HEK293 (cell line): ENCODE data around the gene ENTREP1.

Experiments used
- CTCF ChIA-PET: fragments of 350-600 bp; formaldehyde crosslinking; extraction: SDS; loops from one replicate; lab custom pipeline; 2021; ENCODE audit warnings: antibody characterized with exemption; lab: Yijun Ruan, JAX
- POLR2A ChIA-PET: fragments of 300-600 bp; formaldehyde crosslinking; extraction: SDS; loops from one replicate; lab custom pipeline; 2020; ENCODE audit warnings: antibody characterized with exemption, inconsistent platforms; lab: Yijun Ruan, JAX
- H3K27ac ChIP-seq: fragments of 200-500 bp; sonication (Bioruptor generic); 2 replicates; pipeline ENCODE4 v1.5.1; 2014; ENCODE audit warnings: low read depth, low read length, control low read depth, inconsistent platforms; ENCODE audit errors: extremely low read depth
- H3K36me3 ChIP-seq, 2 experiments: fragments of 200-500 bp in 1 of 2; sonication (Bioruptor generic) in 1 of 2; 1 replicate in 1 of 2; 2 replicates in 1 of 2; pipeline ENCODE4 v1.5.1; 2014 to 2017; ENCODE audit warnings: inconsistent platforms in 2 of 2, low read length in 2 of 2; ENCODE audit not compliant: control insufficient read depth in 2 of 2, insufficient read depth in 1 of 2
- H3K4me1 ChIP-seq: fragments of 200-500 bp; sonication (Bioruptor generic); 2 replicates; pipeline ENCODE4 v1.5.1; 2014; ENCODE audit warnings: mild to moderate bottlenecking, low read length, inconsistent platforms; ENCODE audit not compliant: control insufficient read depth, insufficient read depth
- H3K4me3 ChIP-seq: 2 replicates; pipeline ENCODE4 v1.5.1; 2011; ENCODE audit warnings: low read depth, mild to moderate bottlenecking, control low read depth, low read length, moderate library complexity
- H3K9me3 ChIP-seq: fragments of 200-500 bp; sonication (Bioruptor generic); 2 replicates; pipeline ENCODE4 v1.5.1; 2014; ENCODE audit warnings: low read depth, low read length, inconsistent platforms; ENCODE audit not compliant: control insufficient read depth, insufficient read depth
- CTCF ChIP-seq: fragments of 450-650 bp; formaldehyde crosslinking; IDR thresholded peaks from 2 replicates; pipeline ENCODE4 v1.5.1; 2016; ENCODE audit warnings: missing biosample characterization, missing genetic modification characterization
- EGR2 ChIP-seq: fragments of 450-650 bp; formaldehyde crosslinking; IDR thresholded peaks from 2 replicates; pipeline ENCODE4 v1.5.1; 2016; ENCODE audit warnings: low read depth, missing biosample characterization, missing genetic modification characterization
- GLI4 ChIP-seq: fragments of 450-650 bp; formaldehyde crosslinking; IDR thresholded peaks from 2 replicates; pipeline ENCODE4 v1.5.1; 2016; ENCODE audit warnings: missing biosample characterization, missing genetic modification characterization
- GLIS2 ChIP-seq: fragments of 450-650 bp; formaldehyde crosslinking; IDR thresholded peaks from 2 replicates; pipeline ENCODE4 v1.5.1; 2016; ENCODE audit warnings: missing biosample characterization, missing genetic modification characterization
- HOXD13 ChIP-seq: sonication (generic); formaldehyde crosslinking; IDR thresholded peaks from 2 replicates; pipeline ENCODE4 v1.8.0; 2022; ENCODE audit warnings: missing genetic modification reagents, borderline replicate concordance
- MZF1 ChIP-seq: fragments of 450-650 bp; formaldehyde crosslinking; IDR thresholded peaks from 2 replicates; pipeline ENCODE4 v1.5.1; 2017; ENCODE audit warnings: missing biosample characterization, missing genetic modification characterization, borderline replicate concordance
- PRDM10 ChIP-seq: fragments of 450-650 bp; formaldehyde crosslinking; IDR thresholded peaks from 2 replicates; pipeline ENCODE4 v1.5.1; 2016; ENCODE audit warnings: missing biosample characterization, missing genetic modification characterization
- PRDM6 ChIP-seq: fragments of 450-650 bp; formaldehyde crosslinking; IDR thresholded peaks from 2 replicates; pipeline ENCODE4 v1.5.1; 2017; ENCODE audit warnings: missing biosample characterization, missing genetic modification characterization
- ZBTB11 ChIP-seq: fragments of 450-650 bp; formaldehyde crosslinking; conservative IDR thresholded peaks from 2 replicates; pipeline ENCODE4 v1.5.1; 2016; ENCODE audit warnings: low read depth, missing biosample characterization, missing genetic modification characterization
- ZBTB20 ChIP-seq: fragments of 450-650 bp; formaldehyde crosslinking; IDR thresholded peaks from 2 replicates; pipeline ENCODE4 v1.5.1; 2016; ENCODE audit warnings: missing biosample characterization, missing genetic modification characterization
- ZBTB8A ChIP-seq: fragments of 450-650 bp; formaldehyde crosslinking; IDR thresholded peaks from 2 replicates; pipeline ENCODE4 v1.5.1; 2016; ENCODE audit warnings: missing biosample characterization, missing genetic modification characterization
- ZFHX2 ChIP-seq: fragments of 450-650 bp; formaldehyde crosslinking; conservative IDR thresholded peaks from 2 replicates; pipeline ENCODE4 v1.5.1; 2016; ENCODE audit warnings: missing biosample characterization, missing genetic modification characterization
- ZNF175 ChIP-seq: fragments of 450-650 bp; formaldehyde crosslinking; IDR thresholded peaks from 2 replicates; pipeline ENCODE4 v1.5.1; 2016; ENCODE audit warnings: missing biosample characterization, missing genetic modification characterization
- ZNF2 ChIP-seq: fragments of 450-650 bp; formaldehyde crosslinking; IDR thresholded peaks from 2 replicates; pipeline ENCODE4 v1.5.1; 2016; ENCODE audit warnings: missing biosample characterization, missing genetic modification characterization
- ZNF214 ChIP-seq: fragments of 450-650 bp; formaldehyde crosslinking; IDR thresholded peaks from 2 replicates; pipeline ENCODE4 v1.5.1; 2017; ENCODE audit warnings: missing biosample characterization, mild to moderate bottlenecking, missing genetic modification characterization, borderline replicate concordance
- ZNF223 ChIP-seq: fragments of 450-650 bp; formaldehyde crosslinking; IDR thresholded peaks from 2 replicates; pipeline ENCODE4 v1.5.1; 2016; ENCODE audit warnings: missing biosample characterization, missing genetic modification characterization
- ZNF23 ChIP-seq: fragments of 450-650 bp; formaldehyde crosslinking; IDR thresholded peaks from 2 replicates; pipeline ENCODE4 v1.5.1; 2016; ENCODE audit warnings: missing biosample characterization, missing genetic modification characterization, borderline replicate concordance
- ZNF311 ChIP-seq: fragments of 450-650 bp; formaldehyde crosslinking; IDR thresholded peaks from 2 replicates; pipeline ENCODE4 v1.5.1; 2017; ENCODE audit warnings: missing biosample characterization, missing genetic modification characterization, borderline replicate concordance
- ZNF501 ChIP-seq: fragments of 450-650 bp; formaldehyde crosslinking; IDR thresholded peaks from 2 replicates; pipeline ENCODE4 v1.5.1; 2016; ENCODE audit warnings: missing biosample characterization, missing genetic modification characterization
- ZNF560 ChIP-seq: fragments of 450-650 bp; formaldehyde crosslinking; IDR thresholded peaks from 2 replicates; pipeline ENCODE4 v1.5.1; 2017; ENCODE audit warnings: missing biosample characterization, missing genetic modification characterization, borderline replicate concordance
- ZNF658 ChIP-seq: fragments of 450-650 bp; formaldehyde crosslinking; IDR thresholded peaks from 2 replicates; pipeline ENCODE4; 2016; ENCODE audit warnings: missing biosample characterization, missing genetic modification characterization
- ZNF692 ChIP-seq: fragments of 450-650 bp; formaldehyde crosslinking; IDR thresholded peaks from 2 replicates; pipeline ENCODE4 v1.5.1; 2016; ENCODE audit warnings: missing biosample characterization, missing genetic modification characterization
- ZNF776 ChIP-seq: fragments of 450-650 bp; formaldehyde crosslinking; IDR thresholded peaks from 2 replicates; pipeline ENCODE4 v1.5.0; 2017; ENCODE audit warnings: missing biosample characterization, missing genetic modification characterization, borderline replicate concordance

ENTREP1 gene

GRCh38 chr9:69371001-69371400 lies 46.0 kb downstream of the ENTREP1 start:
- H3K36me3 ChIP-seq = no peaks in the 10 kb centered on the region
- H3K27ac ChIP-seq = no peak overlapping the region
- no peak overlapping the region for H3K4me3 ChIP-seq
- POLR2A ChIA-PET = no interaction called here
- CTCF ChIA-PET = interaction anchor here (0.8 kb wide), 2 partner anchors 8 to 21 kb away, joined by 3 read pairs; no protein-coding TSS in a partner anchor
- no peaks in the 10 kb centered on the region for H3K9me3 ChIP-seq
- no peaks in the 10 kb centered on the region for H3K4me1 ChIP-seq
- TF ChIP-seq MZF1 (no peak), ZNF214 (no peak), ZNF311 (no peak), CTCF (tag by site-specific recombination) (no peak), PRDM6 (tag by site-specific recombination) (no peak), EGR2 (no peak), ZNF223 (no peak), ZNF776 (tag by site-specific recombination) (no peak)

GRCh38 chr9:69376651-69377050 lies 51.6 kb downstream of the ENTREP1 start:
- Histone ChIP-seq H3K4me1 (peaks cover 16% of the 10 kb centered on the region), H3K36me3 (no peaks in the 10 kb centered on the region), H3K4me3 (no peak overlapping the region), H3K27ac (no peak overlapping the region), H3K9me3 (no peaks in the 10 kb centered on the region)
- peak; percentile 77 for TF ChIP-seq ZFHX2 (tag by site-specific recombination)
- no peak for TF ChIP-seq GLIS2 (tag by site-specific recombination)
- no peak for TF ChIP-seq ZNF23 (tag by site-specific recombination)
- no peak for TF ChIP-seq ZBTB11
- TF ChIP-seq PRDM10 (tag by site-specific recombination) = peak; percentile 71
- TF ChIP-seq ZBTB20 (tag by site-specific recombination) = no peak
- peak; percentile 43; the same call in 1 of the 2 replicates for TF ChIP-seq EGR2
- no peak for TF ChIP-seq GLI4 (tag by site-specific recombination)
- no peak for TF ChIP-seq ZNF658
- TF ChIP-seq ZNF2 = no peak
- TF ChIP-seq ZNF692 = no peak
- no peak for TF ChIP-seq ZNF501 (tag by site-specific recombination)
- TF ChIP-seq HOXD13 (CRISPR knock-in tag) = no peak
- TF ChIP-seq ZNF175 (tag by site-specific recombination) = no peak
- TF ChIP-seq ZBTB8A (tag by site-specific recombination) = no peak
- TF ChIP-seq ZNF560 (tag by site-specific recombination) = no peak
- POLR2A ChIA-PET = interaction anchor here (0.5 kb wide), 1 partner anchor 670 kb away, joined by 3 read pairs; no protein-coding TSS in a partner anchor
- CTCF ChIA-PET = interaction anchor here (0.5 to 0.6 kb wide), 2 partner anchors 297 to 862 kb away, joined by 3 read pairs; no protein-coding TSS in a partner anchor
